GM04503 (cell line): ENCODE results near the gene WDR64.
A peak's percentile ranks its signal among the peaks of the same experiment; 100 is the strongest.

ENCODE experiments used
- DNase-seq: peaks from one replicate; pipeline ENCODE4 v3.0.0-alpha.2; 2012; ENCODE audit warnings: low read depth

The WDR64 gene

DNA sequence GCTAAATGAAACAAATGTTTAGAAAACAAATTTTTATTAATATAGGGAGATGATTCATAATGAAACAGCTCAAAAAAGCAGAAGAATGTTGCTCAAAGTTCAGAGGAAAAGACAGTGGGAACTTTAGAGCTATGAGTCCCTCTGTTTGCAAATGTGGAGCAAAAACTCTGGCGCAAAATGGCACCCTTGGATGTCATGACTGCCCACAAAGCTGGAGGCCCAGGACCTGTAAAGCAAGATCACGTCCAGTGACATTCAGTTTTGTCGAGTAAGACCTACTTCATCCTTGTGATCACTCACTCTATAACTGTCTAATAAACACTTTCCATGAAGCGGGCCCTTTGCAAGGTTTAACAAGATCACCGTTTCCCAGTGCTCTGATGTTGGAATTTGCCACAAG lies 186.8 kb downstream of the WDR64 start:
- DNase-seq = no peak

DNA sequence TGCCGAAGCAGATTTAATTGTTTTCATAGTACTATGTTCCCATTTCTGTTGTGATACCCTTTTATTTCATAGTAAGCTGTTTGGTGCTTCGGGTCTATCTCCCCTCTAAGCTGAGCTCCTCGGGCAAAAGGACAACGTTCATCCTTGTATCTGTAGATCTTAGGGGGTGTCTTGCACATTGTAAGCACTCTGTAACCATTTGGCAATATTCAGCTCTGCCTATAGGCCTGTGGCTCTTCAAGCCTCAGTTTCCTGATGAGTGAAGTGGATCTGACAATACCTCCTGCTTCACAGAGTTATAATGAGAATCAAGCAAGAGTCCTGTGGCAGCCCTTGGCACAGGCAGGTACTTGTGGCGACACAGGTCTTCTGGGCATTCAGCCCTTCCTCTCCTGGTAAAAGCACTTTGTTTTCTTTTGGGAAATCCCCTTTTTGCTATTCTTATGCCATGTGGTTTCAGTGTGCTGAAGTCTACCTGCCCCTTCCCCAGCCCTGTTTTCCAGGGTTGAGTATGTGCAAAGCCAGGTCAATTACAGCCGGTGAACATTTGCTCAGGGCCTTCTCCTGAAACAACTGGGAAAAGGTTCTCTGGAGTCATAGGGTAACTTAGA lies 187.4 kb downstream of the WDR64 start:
- no peak for DNase-seq

GRCh38 chr1:241840164-241840563 lies 188.1 kb downstream of the WDR64 start:
- no peak for DNase-seq

DNA sequence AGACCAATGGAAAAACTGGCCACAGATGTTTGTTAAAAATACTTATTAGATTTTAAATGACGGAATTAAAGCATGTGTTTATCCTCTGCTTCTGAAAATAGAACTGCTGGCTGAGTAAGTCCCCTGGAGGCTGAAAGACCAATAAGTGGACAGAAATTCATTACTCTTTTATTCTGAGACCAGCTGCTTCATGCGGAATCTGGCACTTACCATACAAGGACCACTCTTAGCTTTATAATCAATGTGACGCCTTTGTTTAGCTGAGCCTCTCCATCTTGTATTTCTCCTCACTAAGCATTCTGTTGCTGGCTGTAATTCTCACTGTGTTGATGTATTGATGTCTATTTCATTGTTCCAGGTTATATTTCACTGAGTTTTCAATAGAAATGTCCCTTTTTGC lies 189.6 kb downstream of the WDR64 start:
- DNase-seq = no peak

- no peak for DNase-seq
These were observed 190.5 kb downstream of the WDR64 start for GRCh38 chr1:241842565-241842964.

DNA sequence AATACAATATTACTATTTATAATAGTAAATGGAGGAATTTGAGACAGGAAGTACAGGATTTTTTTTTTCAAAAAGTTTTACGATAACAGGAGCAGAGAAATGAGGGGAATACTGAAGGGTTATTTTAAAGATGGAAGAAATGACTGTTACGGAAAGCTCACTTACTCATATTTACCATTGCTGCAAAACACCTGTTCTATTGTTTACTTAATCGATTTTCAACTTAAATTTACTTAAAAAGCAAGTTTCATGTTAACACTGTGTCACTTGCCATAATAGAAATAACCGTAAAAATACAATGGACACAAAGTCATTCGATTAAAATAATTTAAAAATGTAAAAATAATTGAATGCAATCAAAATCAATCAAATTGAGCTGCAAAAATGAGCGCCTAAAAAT lies 192.5 kb downstream of the WDR64 start:
- DNase-seq = no peak

DNA sequence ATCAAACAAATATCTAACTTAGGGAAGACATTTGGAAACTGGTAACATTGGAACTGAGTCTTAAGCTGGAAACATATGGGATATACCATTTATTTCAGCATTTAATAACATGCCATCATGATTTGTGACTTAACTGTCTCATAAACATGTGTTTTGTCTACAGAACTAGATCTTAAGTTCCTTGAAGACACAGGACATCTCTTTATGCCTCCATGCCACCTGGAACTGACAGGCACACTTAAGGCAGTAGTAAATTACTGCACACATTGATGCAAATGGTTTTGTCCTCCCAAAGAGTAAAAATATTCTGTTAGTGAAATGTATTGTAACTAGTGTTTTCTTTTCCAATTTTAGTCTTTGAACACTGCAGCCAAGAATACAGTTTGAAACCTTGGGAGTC lies 194.3 kb downstream of the WDR64 start:
- DNase-seq = no peak

- DNase-seq = no peak
These were observed 194.9 kb downstream of the WDR64 start for GRCh38 chr1:241846862-241847539.

- DNase-seq = no peak
These were observed 195.4 kb downstream of the WDR64 start for GRCh38 chr1:241847540-241847795.

DNA sequence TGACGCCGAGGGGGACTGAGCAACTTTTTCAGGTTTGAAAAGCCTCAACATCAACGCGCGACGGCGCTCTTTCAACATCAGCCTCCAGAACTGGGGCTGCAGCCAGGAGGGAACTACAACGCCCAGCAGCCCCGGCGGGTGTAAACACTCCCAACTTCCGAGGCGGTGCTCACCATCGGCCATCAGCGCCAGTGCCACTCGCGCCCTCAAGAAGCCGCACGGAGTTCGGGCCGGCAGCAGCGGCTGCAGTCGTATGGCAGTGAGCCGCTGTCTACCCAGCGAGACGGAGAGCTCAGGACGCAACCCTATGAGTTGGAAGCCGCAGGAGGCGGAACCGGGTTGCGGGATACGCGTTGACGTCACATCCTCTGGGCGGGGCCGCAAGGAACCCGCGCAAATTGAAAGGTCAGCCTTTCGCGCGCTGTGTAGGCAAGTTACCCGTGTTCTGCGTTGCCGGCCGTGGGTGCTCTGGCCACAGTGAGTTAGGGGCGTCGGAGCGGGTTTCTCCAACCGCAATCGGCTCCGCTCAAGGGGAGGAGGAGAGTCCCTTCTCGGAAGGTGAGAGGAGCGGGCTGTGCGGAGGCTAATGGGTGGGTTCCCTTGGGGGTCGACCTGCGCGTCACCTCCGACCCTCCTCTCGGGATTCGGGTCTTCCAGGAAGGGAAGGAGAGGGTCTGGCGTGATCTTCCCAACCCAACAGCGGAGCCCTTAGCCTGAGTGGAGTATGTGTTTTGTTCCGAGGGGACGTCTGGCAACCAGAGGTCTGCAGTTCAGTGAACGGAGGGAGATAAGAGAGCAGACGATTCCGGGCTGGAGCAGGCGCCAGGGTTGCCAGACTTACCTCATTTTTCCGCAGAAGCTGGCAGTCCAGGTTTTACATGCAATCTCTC lies 196.0 kb downstream of the WDR64 start, which contains the start of gene EXO1:
Gene EXO1 (plus strand): TSS at position 409 of the 890 bp plus-strand sequence. CDS start 2,222 bp downstream, outside the sequence.
- DNase-seq = peak; percentile 64

DNA sequence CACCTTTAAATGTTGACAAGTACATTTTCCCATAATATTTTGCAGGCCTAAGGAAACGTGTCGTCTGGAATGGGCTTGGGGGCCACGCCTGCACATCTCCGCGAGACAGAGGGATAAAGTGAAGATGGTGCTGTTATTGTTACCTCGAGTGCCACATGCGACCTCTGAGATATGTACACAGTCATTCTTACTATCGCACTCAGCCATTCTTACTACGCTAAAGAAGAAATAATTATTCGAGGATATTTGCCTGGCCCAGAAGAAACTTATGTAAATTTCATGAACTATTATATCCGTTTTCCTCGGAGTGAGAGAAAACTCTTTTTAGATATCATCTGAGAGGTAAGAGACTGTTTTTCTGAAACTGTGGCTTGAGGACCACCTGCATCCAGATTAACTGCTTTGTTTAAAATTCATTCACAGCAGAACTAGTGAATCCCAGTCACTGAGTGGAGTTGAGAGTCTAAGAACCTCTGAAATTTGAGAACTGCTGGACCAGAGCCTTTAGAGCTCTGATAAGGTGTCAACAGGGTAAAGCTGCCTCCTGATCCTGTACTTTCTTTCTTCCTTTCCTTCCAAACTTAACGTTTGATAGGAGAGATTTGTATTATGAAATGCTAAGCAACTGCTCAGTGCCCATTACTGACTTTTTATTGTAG lies 196.7 kb downstream of the WDR64 start:
- DNase-seq = no peak

DNA sequence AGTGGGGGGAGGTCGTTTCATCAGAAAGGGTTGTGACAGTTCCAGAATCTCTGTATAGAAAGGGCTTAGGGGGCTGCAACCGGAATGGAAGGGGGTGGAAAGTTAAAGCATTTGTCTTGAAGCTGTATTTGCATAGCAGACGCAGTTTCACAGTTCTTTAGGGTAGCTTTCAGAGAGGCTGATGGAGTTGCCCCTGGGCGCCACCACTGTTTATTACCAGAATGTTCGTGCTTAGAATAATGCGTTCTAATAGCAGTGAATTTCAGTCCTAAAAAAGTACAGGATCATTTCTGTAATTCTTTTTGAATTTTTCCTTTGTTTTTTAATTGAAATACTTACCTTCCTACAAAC lies 197.2 kb downstream of the WDR64 start:
- DNase-seq = no peak
